ENCODE results near the gene VDR.
A peak's percentile ranks its signal among the peaks of the same experiment; 100 is the strongest.
"Not testable (repeated sequence)": the region's sequence is repeated elsewhere in the genome, so short reads cannot be mapped to it uniquely, and the experiment has no call there.

Gene VDR

GRCh38 chr12:47846294-47846996 is 58.3 kb downstream of the VDR start:
- Mint-ChIP-seq H3K27ac (no peak overlapping the region), H3K4me1 (peaks cover 29% of the 10 kb centered on the region), H3K4me3 (no peak overlapping the region), H3K9me3 (no peaks in the 10 kb centered on the region), H3K27me3 (ENCODE audit: low read depth) (peaks cover 14% of the 10 kb centered on the region), H3K36me3 (ENCODE audit: low read depth) (no peaks in the 10 kb centered on the region)
- no peak for TF ChIP-seq CTCF (IDR thresholded peaks at IDR 0.05; ENCODE audit: unreplicated experiment in 3 of 3)

DNA sequence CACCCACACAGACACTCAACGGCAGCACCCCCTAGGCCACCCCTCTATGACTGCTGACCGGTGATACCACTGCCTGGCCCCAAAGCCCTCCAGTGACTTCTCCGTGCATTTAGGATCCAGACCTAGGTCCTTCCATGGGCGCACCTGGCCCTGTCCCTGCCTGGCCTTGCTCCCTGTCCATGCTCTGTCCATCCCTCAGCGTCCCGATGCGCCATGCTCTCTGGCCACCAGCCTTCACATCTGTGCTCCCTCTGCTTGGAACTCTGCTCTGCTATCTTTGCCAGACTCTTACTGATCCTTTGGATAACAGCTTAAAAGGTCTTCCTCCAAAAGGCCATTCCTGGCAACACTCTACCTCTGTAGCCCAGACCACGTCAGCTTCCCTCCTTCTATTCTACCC is 59.7 kb downstream of the VDR start:
- Mint-ChIP-seq H3K4me1 (peaks cover 28% of the 10 kb centered on the region), H3K9me3 (no peaks in the 10 kb centered on the region), H3K4me3 (peak overlapping the region in 1 of 3 experiments; percentile 30), H3K27me3 (ENCODE audit: low read depth) (peaks cover 14% of the 10 kb centered on the region), H3K36me3 (ENCODE audit: low read depth) (no peaks in the 10 kb centered on the region), H3K27ac (peak overlapping the region in 1 of 3 experiments; percentile 74)
- no peak for TF ChIP-seq CTCF (IDR thresholded peaks at IDR 0.05; ENCODE audit: unreplicated experiment in 3 of 3)

DNA sequence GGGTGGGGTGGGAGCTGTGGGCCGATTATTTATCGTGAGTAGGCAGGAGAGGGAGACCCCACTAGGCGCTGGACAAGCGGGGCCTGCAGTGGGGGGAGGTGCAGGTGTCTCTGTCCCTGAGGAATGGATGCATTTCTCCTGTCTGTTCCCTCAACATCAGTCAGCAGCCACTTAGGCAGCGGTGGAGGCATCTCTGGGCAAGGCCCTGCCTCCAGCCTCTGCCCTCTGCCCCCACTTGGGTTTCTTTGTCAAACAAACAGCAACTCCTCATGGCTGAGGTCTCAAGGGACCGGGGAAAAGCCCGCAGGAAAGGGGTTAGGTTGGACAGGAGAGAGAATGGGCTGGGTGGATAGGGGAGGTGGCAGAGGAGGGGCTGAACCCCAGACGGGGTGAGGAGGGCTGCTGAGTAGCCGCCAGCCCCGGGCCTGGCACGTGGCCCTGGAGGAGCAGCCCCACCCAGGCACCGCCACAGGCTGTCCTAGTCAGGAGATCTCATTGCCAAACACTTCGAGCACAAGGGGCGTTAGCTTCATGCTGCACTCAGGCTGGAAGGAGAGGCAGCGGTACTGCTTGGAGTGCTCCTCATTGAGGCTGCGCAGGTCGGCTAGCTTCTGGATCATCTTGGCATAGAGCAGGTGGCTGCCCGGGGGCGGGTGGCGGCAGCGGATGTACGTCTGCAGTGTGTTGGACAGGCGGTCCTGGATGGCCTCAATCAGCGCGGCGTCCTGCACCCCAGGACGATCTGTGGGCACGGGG is 60.4 kb downstream of the VDR start:
- TF ChIP-seq CTCF (IDR thresholded peaks at IDR 0.05; ENCODE audit: unreplicated experiment in 3 of 3): no peak
- no peaks in the 10 kb centered on the region for H3K9me3 Mint-ChIP-seq
- no peak overlapping the region for H3K4me3 Mint-ChIP-seq
- peaks cover 14% of the 10 kb centered on the region for H3K27me3 Mint-ChIP-seq (ENCODE audit: low read depth)
- no peaks in the 10 kb centered on the region for H3K36me3 Mint-ChIP-seq (ENCODE audit: low read depth)
- peaks cover 33% of the 10 kb centered on the region for H3K4me1 Mint-ChIP-seq
- H3K27ac Mint-ChIP-seq: no peak overlapping the region

GRCh38 chr12:47843226-47843980 is 61.4 kb downstream of the VDR start:
- no peak for TF ChIP-seq CTCF (IDR thresholded peaks at IDR 0.05; ENCODE audit: unreplicated experiment in 3 of 3)
- Mint-ChIP-seq H3K4me3 (no peak overlapping the region), H3K4me1 (peaks cover 44% of the 10 kb centered on the region), H3K27me3 (ENCODE audit: low read depth) (peaks cover 14% of the 10 kb centered on the region), H3K9me3 (no peaks in the 10 kb centered on the region), H3K27ac (peak overlapping the region in 2 of 3 experiments; percentile 46), H3K36me3 (ENCODE audit: low read depth) (no peaks in the 10 kb centered on the region)

DNA sequence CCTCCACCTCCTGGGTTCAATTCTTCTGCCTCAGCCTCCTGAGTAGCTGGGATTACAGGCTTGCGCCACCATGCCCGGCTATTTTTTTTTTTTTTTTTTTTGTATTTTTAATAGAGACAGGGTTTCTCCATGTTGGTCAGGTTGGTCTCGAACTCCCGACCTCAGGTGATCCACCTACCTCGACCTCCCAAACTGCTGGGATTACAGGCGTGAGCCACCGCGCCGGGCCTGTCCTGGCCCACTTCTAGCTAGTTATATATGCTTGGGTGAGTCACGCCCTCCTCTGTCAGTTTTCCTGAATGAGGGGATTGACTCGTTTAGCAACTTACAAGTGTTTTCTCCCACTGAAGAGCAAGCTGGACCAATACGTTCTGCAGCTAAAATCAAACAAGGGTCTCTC is 62.3 kb downstream of the VDR start:
- H3K9me3 Mint-ChIP-seq; H3K4me3 Mint-ChIP-seq; H3K36me3 Mint-ChIP-seq (ENCODE audit: low read depth): not testable (repeated sequence)
- Mint-ChIP-seq H3K4me1 (peaks cover 52% of the 10 kb centered on the region), H3K27me3 (ENCODE audit: low read depth) (peaks cover 14% of the 10 kb centered on the region), H3K27ac (peak overlapping the region in 2 of 3 experiments; percentile 46)

- peak overlapping the region; percentile 3 to 93 (median 86) for H3K27ac Mint-ChIP-seq
- H3K4me1 Mint-ChIP-seq: peaks cover 55% of the 10 kb centered on the region
- H3K36me3 Mint-ChIP-seq (ENCODE audit: low read depth): no peaks in the 10 kb centered on the region
- no peaks in the 10 kb centered on the region for H3K9me3 Mint-ChIP-seq
- no peak overlapping the region for H3K4me3 Mint-ChIP-seq
- TF ChIP-seq CTCF (IDR thresholded peaks at IDR 0.05; ENCODE audit: unreplicated experiment in 3 of 3): no peak
- peaks cover 14% of the 10 kb centered on the region for H3K27me3 Mint-ChIP-seq (ENCODE audit: low read depth)
Measured at GRCh38 chr12:47841910-47842309, 62.9 kb downstream of the VDR start.
